SH-SY5Y (cell line): ENCODE data around the gene KYAT1.

ENCODE experiments used
- GATA2 ChIP-seq: IDR thresholded peaks from 2 replicates; pipeline ENCODE4 v1.6.1; 2011; ENCODE audit warnings: mild to moderate bottlenecking, low read depth, low read length
- GATA3 ChIP-seq: IDR thresholded peaks from 2 replicates; pipeline ENCODE4 v1.6.1; 2011; ENCODE audit warnings: low read depth, mild to moderate bottlenecking, low read length, moderate library complexity

DNA sequence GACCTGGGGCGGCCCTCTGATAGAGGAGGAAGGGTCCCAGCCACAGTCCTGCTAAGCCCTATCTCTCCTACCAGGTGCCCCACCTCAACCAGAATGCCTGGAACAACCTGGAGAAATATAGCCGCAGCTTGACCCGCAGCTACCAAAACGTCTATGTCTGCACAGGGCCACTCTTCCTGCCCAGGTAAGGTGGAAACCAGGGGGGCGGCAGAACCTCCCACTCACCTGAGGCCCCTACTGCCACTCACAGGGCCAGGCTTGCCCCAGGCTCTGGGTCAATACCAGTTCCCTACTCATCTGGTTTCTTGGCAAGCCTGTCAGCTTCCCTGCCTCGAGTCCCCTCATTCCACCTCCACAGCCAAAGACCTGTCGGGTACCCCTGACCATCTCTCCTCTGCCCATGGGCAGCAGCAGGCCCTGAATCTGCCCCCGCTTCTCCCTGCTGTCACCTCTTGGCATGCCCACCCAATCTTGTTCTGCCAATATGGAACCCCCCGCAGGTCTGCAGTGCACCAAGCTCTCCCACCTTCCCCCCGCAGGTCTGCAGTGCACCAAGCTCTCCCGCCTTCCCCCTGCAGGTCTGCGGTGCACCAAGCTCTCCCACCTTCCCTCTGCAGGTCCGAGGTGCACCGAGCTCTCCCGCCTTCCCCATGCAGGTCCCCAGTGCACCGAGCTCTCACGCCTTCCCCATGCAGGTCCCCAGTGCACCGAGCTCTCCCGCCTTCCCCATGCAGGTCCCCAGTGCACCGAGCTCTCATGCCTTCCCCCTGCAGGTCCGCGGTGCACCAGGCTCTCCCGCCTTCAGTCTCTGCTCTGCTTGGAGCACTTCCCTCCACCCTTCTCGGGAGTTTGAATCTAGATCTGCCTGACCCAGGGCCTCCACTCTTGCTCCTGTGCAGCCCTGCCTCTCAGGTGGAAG is 60.8 kb downstream of the KYAT1 start:
- TF ChIP-seq GATA3 (no peak), GATA2 (no peak)
